ENCODE measurements around the gene FCMR.
"Not testable (repeated sequence)": the region's sequence is repeated elsewhere in the genome, so short reads cannot be mapped to it uniquely, and the experiment has no call there.

Gene FCMR

DNA sequence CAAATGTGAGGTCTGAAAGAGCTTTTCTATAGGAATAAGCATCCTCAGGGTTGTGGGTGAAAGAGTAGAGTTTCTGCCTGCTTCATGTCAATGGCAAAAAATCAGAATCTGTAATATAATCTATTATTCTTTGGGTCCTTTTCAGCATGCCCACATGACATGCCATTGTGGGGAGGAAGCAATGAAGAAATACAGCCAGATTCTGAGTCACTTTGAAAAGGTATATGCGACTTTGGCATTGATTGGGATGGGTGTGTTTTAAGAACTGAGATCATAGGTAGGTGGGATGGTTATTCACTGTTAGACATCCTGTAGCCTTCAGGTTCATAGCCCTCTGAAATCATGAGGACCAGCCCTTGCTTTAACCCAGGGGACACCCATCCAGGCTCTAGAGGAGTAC, 54.5 kb downstream of the FCMR start:
- DNase-seq = no peak

DNA sequence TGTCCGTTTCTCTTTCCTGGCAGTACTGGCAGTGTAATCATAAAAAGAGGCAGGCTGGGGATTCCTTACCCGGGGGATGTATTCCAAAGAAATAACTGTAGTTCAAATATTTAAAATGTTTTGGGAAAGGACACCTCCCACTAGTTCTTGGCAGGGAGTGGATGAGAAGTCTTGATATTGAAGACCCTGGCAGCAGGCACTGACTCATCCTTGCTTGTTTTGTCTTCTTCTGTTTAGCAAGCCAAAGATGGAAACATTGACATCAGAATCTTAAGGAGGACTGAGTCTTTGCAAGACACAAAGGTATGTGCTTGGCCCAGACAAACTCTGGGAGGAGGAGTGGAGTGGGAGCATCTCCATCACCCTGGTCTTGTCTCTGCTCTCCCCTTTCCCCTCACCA, 55.7 kb downstream of the FCMR start:
- no peak for DNase-seq

GRCh38 chr1:206864939-206865671, 56.6 kb downstream of the FCMR start, which contains the start of gene IL20:
Gene IL20, plus strand, starts transcription at chr1:206865623. Its CDS starts 230 bp downstream, at chr1:206865853.
- DNase-seq = peak; percentile 55

DNA sequence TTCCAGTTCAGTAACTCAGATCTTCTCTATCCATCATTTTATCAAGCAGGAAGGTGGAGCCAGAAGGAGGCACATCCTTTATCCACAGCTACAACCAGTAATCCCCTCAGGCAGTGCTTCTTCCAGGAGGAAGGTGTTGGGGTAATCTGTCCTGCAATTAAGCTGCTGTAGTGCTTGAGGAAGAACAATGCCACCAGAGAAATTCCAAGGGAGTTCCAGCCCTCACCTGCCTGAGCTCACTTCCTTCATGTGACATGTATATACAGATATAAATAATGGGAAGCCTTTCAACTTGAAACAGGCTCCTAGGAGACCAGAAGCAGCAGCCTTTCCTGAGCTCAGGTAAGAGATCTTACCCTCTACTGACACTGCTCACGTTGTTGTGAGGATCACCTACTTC, 58.5 kb downstream of the FCMR start:
- DNase-seq = no peak

DNA sequence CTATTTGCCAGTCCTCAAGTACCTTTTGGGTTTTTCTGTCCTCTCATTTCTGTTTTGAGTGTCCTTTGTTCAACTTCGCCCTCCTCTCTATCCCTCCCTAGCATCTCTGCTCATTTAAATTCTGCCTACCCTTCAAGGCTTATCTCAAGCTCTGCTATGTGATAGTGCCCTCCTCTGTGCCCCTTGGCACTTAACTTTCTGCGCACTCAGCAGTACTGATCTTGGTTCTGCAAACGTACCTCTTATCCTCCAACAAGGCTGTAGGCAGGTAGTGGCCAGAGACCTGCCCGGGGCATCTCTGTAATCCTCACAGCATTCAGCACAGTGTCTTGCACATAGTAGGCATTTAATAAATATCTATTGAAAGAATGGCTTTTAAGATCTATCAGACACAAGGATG, 61.6 kb downstream of the FCMR start:
- no peak for DNase-seq

GRCh38 chr1:206859082-206859521, 62.6 kb downstream of the FCMR start:
- no peak for DNase-seq

DNA sequence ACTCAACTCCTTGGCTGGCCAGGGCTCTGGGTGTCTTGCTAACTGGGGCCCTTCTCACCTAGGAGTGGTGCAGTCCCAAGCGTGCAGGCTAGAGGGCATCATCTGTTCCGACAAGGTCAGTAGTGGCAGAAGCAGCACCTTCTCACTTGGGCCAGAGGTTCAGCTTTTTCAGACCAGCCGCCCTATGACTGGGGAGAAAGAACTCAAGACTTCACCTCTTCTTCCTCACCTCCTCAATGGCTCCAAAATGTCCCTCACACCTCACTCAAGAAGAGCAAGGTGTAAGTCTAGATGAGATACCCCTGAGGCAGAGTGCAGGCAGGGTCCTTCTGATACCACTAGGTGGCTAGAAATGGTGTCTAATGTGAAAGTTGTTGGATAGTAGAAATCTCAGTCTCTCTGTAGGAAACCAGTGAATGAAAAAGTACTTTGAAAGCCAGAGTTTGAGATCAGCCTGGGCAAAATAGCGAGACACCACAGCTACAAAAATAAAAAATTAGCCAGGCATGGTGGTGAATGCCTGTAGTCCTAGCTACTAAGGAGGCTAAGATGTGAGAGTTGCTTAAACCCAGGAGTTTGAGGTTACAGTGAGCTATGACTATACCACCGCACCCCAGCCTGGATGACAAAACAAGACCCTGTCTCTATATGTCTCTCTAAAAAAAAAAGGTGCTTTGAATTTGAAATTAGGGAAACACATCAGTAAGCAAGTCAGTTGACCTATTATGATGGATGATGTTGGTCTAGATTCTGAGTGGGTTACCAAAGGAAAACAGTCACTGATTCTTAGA, 64.9 kb downstream of the FCMR start:
- no peak for DNase-seq

GRCh38 chr1:206855859-206856258, 65.9 kb downstream of the FCMR start:
- no peak for DNase-seq

DNA sequence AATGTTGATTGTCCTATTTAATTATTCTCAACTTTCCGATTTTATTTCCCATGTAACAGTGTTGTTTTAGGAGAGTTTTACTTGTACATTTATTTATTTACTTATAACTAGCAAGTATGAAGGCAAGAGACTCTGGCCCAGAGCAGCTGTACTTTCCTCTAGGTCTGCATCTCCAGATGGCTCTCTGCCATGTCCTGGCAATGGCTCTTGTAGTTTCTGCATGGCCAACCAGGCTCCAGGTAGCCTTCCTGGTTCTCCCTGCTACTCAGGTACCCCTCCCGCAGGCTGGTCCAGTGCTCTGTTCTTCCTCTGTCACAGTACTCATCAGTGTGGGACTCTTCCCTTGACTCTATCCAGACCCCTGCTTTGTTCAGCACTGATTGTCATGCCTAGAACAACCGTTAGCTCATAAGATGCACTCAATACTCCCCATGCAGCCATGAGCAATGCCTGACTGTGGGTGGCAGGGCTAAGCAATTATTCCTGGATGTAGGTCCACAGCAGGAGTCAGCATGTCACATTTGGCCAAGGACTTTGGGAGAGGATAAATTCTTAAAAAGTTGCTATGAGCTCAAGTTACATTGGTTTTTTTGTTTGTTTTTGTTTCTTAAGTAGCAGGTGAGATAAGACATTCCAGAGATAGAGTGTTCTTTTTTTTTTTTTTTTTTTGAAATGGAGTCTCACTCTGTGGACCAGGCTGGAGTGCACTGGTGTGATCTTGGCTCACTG, 67.2 kb downstream of the FCMR start:
- no peak for DNase-seq

GRCh38 chr1:206853696-206854095, 68.0 kb downstream of the FCMR start:
- DNase-seq = not testable (repeated sequence)

Measured in NCI-H1048 (cell line).